Vagina (tissue), 2 donors: ENCODE results near the gene SALL1.

ENCODE experiments used
- CTCF ChIP-seq, 3 experiments: fragments of 450-650 bp in 2 of 3; fragments of 200-600 bp in 1 of 3; sonication (generic) in 1 of 3; IDR thresholded peaks; one replicate each; pipeline ENCODE4 v1.5.1; 2017 to 2019; ENCODE audit warnings: antibody characterized with exemption in 3 of 3, mild to moderate bottlenecking in 2 of 3, moderate library complexity in 2 of 3
- POLR2A ChIP-seq, 2 donors: fragments of 450-650 bp; IDR thresholded peaks; one replicate each; pipeline ENCODE4 v1.6.1; 2017; ENCODE audit warnings: antibody characterized with exemption in 2 of 2, mild to moderate bottlenecking in 2 of 2, moderate library complexity in 2 of 2

DNA sequence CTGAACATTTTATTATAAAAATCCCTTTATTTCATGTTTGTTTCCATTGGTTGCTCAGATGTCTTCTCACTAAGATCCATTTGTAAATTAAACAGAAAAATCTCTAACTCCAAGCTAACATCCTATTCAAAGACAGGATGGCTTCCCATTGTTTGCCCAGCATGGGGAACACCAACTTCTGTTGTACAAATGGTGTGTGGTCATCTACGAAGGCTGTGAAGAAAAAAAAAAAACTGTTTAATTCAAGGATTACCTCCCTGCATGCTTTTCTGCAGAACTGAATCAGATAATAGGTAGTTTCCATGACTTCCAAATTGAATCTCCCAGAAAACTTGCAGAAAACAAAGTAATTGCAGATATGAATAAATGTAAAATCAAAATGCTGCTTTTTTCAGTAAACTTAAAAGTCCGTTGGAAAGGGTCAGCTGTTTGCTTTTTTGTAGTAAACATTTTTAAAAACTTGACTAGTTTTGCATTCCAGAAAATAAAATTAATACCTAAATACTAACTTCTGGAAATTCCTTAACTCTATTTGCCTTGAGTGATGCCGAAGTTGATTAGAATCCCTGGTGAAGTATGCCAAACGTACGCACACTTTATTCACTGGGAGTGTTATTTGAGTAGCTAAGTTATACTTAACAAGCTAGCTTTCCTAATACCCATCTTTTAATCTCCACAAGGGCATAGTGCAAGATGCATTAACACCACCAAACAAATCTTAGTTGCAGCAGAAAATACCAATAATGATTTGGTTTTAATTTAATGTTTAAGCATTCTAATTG, 7.7 kb downstream of the SALL1 start:
- TF ChIP-seq CTCF (IDR thresholded peaks at IDR 0.05), result no peak
- no peak for TF ChIP-seq POLR2A (IDR thresholded peaks at IDR 0.05)
